Breast epithelium (tissue), 4 donors: ENCODE results near the gene RIPPLY3. TPM values are rescaled to one million over a fixed set of nuclear protein-coding genes. Genes with fewer than 3 reads are reported as not detected.

Experiments
- DNase-seq, 2 donors: peaks; one replicate each; pipeline ENCODE4 v3.0.0-alpha.2; 2019; ENCODE audit warnings: low spot score in 2 of 2
- H3K27ac ChIP-seq, 2 donors: fragments of 200-600 bp; sonication (generic) in 1 of 2; one replicate each; pipeline ENCODE4 v1.5.1; 2016 to 2019; ENCODE audit warnings: mild to moderate bottlenecking in 1 of 2
- H3K27me3 ChIP-seq, 2 donors: fragments of 200-600 bp; sonication (generic) in 1 of 2; one replicate each; pipeline versions ENCODE4 v1.5.1 to v1.6.0; 2017 to 2019; ENCODE audit warnings: control low read depth in 1 of 2, mild to moderate bottlenecking in 1 of 2
- H3K36me3 ChIP-seq: fragments of 200-600 bp; one replicate; pipeline ENCODE4 v1.5.1; 2019
- H3K4me1 ChIP-seq, 2 donors: fragments of 200-600 bp; sonication (generic); one replicate each; pipeline ENCODE4 v1.5.1; 2016 to 2019; ENCODE audit warnings: control low read depth in 1 of 2
- H3K4me3 ChIP-seq, 3 donors: fragments of 200-600 bp; sonication (generic); 1 replicate in 2 of 3; 2 replicates in 1 of 3; pipeline ENCODE4 v1.5.1; 2016 to 2019; ENCODE audit warnings: mild to moderate bottlenecking in 3 of 3, moderate library complexity in 2 of 3
- H3K9me3 ChIP-seq, 2 donors: fragments of 200-600 bp; sonication (generic) in 1 of 2; one replicate each; pipeline ENCODE4 v1.5.1; 2016 to 2019; ENCODE audit warnings: control low read depth in 1 of 2
- POLR2A ChIP-seq: fragments of 450-650 bp; IDR thresholded peaks from one replicate; pipeline ENCODE4 v1.6.1; 2016; ENCODE audit warnings: antibody characterized with exemption, mild to moderate bottlenecking, moderate library complexity
- POLR2AphosphoS5 ChIP-seq, 3 donors: sonication (generic); formaldehyde crosslinking; IDR thresholded peaks; one replicate each; pipeline ENCODE4 v1.6.1; 2017; ENCODE audit warnings: antibody characterized with exemption in 3 of 3
- intact Hi-C: fragments of 100-400 bp; cut with DNase I; formaldehyde crosslinking; loops from one replicate; pipeline ENCODE4 v1.15.1; 2023; ENCODE audit warnings: low total_unique reads
- total RNA-seq, 3 donors: library from RNA; depleted of rRNA; stranded (reverse); fragments of >200 nt; gene quantifications; one replicate each; pipeline ENCODE4 v1.1.0, GENCODE V29; 2016
- TF ChIP-seq, protein P1 (sequence below), 3 donors: fragments of 450-650 bp; IDR thresholded peaks; one replicate each; pipeline ENCODE4 v1.5.1; 2016 to 2017; ENCODE audit warnings: antibody characterized with exemption in 3 of 3, mild to moderate bottlenecking in 3 of 3, moderate library complexity in 3 of 3

RIPPLY3 gene
- total RNA-seq, 3 donors from 2014 or later = 0.16 to 0.44 TPM; not detected in 1

GRCh38 chr21:37063433-37063832 lies 56.9 kb downstream of the RIPPLY3 start:
- Histone ChIP-seq H3K4me1 (no peaks in the 10 kb centered on the region), H3K36me3 (no peaks in the 10 kb centered on the region), H3K4me3 (no peak overlapping the region), H3K27me3 (no peaks in the 10 kb centered on the region), H3K27ac (no peak overlapping the region), H3K9me3 (no peaks in the 10 kb centered on the region)
- intact Hi-C loops = no loop called here
- TF ChIP-seq POLR2AphosphoS5 (IDR thresholded peaks at IDR 0.05) (no peak), POLR2A (no peak)
- TF ChIP-seq, protein P1, sequence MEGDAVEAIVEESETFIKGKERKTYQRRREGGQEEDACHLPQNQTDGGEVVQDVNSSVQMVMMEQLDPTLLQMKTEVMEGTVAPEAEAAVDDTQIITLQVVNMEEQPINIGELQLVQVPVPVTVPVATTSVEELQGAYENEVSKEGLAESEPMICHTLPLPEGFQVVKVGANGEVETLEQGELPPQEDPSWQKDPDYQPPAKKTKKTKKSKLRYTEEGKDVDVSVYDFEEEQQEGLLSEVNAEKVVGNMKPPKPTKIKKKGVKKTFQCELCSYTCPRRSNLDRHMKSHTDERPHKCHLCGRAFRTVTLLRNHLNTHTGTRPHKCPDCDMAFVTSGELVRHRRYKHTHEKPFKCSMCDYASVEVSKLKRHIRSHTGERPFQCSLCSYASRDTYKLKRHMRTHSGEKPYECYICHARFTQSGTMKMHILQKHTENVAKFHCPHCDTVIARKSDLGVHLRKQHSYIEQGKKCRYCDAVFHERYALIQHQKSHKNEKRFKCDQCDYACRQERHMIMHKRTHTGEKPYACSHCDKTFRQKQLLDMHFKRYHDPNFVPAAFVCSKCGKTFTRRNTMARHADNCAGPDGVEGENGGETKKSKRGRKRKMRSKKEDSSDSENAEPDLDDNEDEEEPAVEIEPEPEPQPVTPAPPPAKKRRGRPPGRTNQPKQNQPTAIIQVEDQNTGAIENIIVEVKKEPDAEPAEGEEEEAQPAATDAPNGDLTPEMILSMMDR (IDR thresholded peaks at IDR 0.05) = no peak
- no peak for DNase-seq

GRCh38 chr21:37064841-37065240 lies 58.3 kb downstream of the RIPPLY3 start:
- no peak for TF ChIP-seq POLR2A
- TF ChIP-seq POLR2AphosphoS5 (IDR thresholded peaks at IDR 0.05) = no peak
- TF ChIP-seq, protein P1 (IDR thresholded peaks at IDR 0.05) = no peak
- no peak for DNase-seq
- Histone ChIP-seq H3K4me3 (no peak overlapping the region), H3K27me3 (no peaks in the 10 kb centered on the region), H3K4me1 (no peaks in the 10 kb centered on the region), H3K27ac (no peak overlapping the region), H3K9me3 (no peaks in the 10 kb centered on the region), H3K36me3 (no peaks in the 10 kb centered on the region)
- intact Hi-C loops = no loop called here

GRCh38 chr21:37065561-37066177 lies 59.2 kb downstream of the RIPPLY3 start:
- intact Hi-C loops = no loop called here
- Histone ChIP-seq H3K36me3 (no peaks in the 10 kb centered on the region), H3K4me3 (no peak overlapping the region), H3K9me3 (no peaks in the 10 kb centered on the region), H3K27me3 (no peaks in the 10 kb centered on the region), H3K27ac (no peak overlapping the region), H3K4me1 (no peaks in the 10 kb centered on the region)
- no peak for DNase-seq
- TF ChIP-seq, protein P1 (IDR thresholded peaks at IDR 0.05) = no peak
- TF ChIP-seq POLR2AphosphoS5 (IDR thresholded peaks at IDR 0.05) (no peak), POLR2A (no peak)

Other genes with a start within 250 kb of the RIPPLY3 start
- 10 to 100 TPM; 19.5 to 26.2 (median 20.3) TPM for gene HLCS, start 40.0 kb upstream of the RIPPLY3 start, total RNA-seq
- 10 to 100 TPM; 14.7 to 29.6 (median 25.5) TPM for gene PIGP, start 66.4 kb downstream of the RIPPLY3 start, total RNA-seq
- gene TTC3, start 66.6 kb downstream of the RIPPLY3 start, total RNA-seq = 100 to 1,000 TPM; 179 to 269 (median 249) TPM